Measurements from ENCODE around the gene GIPC2.
A peak's percentile ranks its signal among the peaks of the same experiment; 100 is the strongest.

Gene GIPC2

GRCh38 chr1:78153092-78153736 lies 107.4 kb downstream of the GIPC2 start:
- no peak for DNase-seq

GRCh38 chr1:78155121-78155520 lies 109.4 kb downstream of the GIPC2 start:
- no peak for DNase-seq

- DNase-seq, result no peak
Measured at GRCh38 chr1:78156805-78157521, 111.2 kb downstream of the GIPC2 start.

GRCh38 chr1:78165816-78166215 lies 120.0 kb downstream of the GIPC2 start:
- DNase-seq, result no peak

GRCh38 chr1:78168306-78168705 lies 122.5 kb downstream of the GIPC2 start:
- DNase-seq, result no peak

- DNase-seq, result no peak
Measured at GRCh38 chr1:78170859-78171258, 125.1 kb downstream of the GIPC2 start.

- no peak for DNase-seq
Measured at GRCh38 chr1:78171736-78172590, 126.2 kb downstream of the GIPC2 start.

GRCh38 chr1:78176448-78176847 lies 130.7 kb downstream of the GIPC2 start:
- DNase-seq, result peak; percentile 26

- no peak for DNase-seq
Measured at GRCh38 chr1:78177708-78178270, 132.0 kb downstream of the GIPC2 start.

GRCh38 chr1:78178816-78179215 lies 133.1 kb downstream of the GIPC2 start:
- DNase-seq, result no peak

- DNase-seq, result no peak
Measured at GRCh38 chr1:78184460-78185072, 138.8 kb downstream of the GIPC2 start.
